Adrenal gland (tissue), 5 donors: Measurements from ENCODE around the gene VWA2.

Experiments
- POLR2A ChIP-seq, 2 donors: fragments of 450-650 bp; IDR thresholded peaks; one replicate each; pipeline ENCODE4 v1.6.1; 2017; ENCODE audit warnings: antibody characterized with exemption in 2 of 2, mild to moderate bottlenecking in 2 of 2, moderate library complexity in 1 of 2
- TF ChIP-seq, protein P1 (sequence below), 6 experiments: fragments of 450-650 bp in 4 of 6; fragments of 200-600 bp in 2 of 6; sonication (generic) in 1 of 6; IDR thresholded peaks; 1 replicate in 5 of 6; 2 replicates in 1 of 6; pipeline versions ENCODE4 v1.5.1 to v1.8.0; 2016 to 2021; ENCODE audit warnings: antibody characterized with exemption in 6 of 6, mild to moderate bottlenecking in 2 of 6, moderate library complexity in 1 of 6
- donor health status: DM: no; HTN: no; CAD: no.

DNA sequence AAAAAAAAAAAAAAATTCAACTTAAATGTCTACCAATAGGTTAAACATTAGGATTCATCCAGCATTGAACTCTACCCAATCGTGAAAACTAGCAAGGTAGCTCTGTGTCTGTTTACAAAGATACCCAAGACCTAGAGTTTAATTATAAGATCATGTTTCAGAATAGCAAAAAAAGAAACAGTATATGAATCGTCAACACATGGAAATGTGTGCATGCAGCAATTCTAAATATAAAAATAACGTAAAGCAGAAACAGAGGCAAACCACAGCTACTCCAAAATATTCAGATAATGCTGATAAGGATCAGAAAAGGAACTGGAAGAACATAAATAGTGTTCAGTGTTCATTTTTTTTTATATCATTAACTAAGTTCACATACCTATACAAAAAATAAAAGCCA, 96.6 kb downstream of the VWA2 start:
- TF ChIP-seq, protein P1, sequence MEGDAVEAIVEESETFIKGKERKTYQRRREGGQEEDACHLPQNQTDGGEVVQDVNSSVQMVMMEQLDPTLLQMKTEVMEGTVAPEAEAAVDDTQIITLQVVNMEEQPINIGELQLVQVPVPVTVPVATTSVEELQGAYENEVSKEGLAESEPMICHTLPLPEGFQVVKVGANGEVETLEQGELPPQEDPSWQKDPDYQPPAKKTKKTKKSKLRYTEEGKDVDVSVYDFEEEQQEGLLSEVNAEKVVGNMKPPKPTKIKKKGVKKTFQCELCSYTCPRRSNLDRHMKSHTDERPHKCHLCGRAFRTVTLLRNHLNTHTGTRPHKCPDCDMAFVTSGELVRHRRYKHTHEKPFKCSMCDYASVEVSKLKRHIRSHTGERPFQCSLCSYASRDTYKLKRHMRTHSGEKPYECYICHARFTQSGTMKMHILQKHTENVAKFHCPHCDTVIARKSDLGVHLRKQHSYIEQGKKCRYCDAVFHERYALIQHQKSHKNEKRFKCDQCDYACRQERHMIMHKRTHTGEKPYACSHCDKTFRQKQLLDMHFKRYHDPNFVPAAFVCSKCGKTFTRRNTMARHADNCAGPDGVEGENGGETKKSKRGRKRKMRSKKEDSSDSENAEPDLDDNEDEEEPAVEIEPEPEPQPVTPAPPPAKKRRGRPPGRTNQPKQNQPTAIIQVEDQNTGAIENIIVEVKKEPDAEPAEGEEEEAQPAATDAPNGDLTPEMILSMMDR (IDR thresholded peaks at IDR 0.05), result no peak
- no peak for TF ChIP-seq POLR2A (IDR thresholded peaks at IDR 0.05)
